ENCODE measurements around the gene NRAP. TPM values are rescaled to one million over a fixed set of nuclear protein-coding genes. Genes with fewer than 3 reads are reported as not detected.

The NRAP gene
- total RNA-seq, 1 donor from 2014 or later: 0.06 TPM

DNA sequence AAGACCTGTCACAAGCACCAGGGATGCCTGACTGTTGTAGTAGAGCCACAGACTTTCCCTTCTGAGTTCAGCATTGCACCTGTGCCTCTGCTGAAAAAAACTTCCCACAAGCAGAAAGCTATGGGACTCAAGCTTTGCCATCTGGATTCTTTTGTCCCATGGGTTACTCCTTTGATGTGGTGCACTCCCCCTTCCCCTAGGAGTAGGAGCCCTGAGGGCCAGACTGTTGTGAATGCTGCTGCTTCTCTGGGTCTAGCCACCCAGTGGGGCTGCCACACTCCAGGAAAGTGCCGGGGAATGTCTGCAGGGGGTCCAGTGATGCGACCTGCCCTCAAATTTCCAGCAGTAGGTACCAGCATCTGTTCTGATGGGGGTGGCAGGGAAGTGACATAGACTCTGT lies 27.5 kb upstream of the NRAP start:
- Histone ChIP-seq H3K36me3 (no peaks in the 10 kb centered on the region), H3K27me3 (no peaks in the 10 kb centered on the region), H3K4me1 (no peaks in the 10 kb centered on the region), H3K27ac (no peak overlapping the region), H3K4me3 (no peak overlapping the region), H3K9me3 (peaks cover 12% of the 10 kb centered on the region)
- ATAC-seq (no peak), DNase-seq (no peak)
- intact Hi-C loops (cut with DNase I): no loop called here
- TF ChIP-seq, protein P1, sequence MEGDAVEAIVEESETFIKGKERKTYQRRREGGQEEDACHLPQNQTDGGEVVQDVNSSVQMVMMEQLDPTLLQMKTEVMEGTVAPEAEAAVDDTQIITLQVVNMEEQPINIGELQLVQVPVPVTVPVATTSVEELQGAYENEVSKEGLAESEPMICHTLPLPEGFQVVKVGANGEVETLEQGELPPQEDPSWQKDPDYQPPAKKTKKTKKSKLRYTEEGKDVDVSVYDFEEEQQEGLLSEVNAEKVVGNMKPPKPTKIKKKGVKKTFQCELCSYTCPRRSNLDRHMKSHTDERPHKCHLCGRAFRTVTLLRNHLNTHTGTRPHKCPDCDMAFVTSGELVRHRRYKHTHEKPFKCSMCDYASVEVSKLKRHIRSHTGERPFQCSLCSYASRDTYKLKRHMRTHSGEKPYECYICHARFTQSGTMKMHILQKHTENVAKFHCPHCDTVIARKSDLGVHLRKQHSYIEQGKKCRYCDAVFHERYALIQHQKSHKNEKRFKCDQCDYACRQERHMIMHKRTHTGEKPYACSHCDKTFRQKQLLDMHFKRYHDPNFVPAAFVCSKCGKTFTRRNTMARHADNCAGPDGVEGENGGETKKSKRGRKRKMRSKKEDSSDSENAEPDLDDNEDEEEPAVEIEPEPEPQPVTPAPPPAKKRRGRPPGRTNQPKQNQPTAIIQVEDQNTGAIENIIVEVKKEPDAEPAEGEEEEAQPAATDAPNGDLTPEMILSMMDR (IDR thresholded peaks at IDR 0.05): no peak

DNA sequence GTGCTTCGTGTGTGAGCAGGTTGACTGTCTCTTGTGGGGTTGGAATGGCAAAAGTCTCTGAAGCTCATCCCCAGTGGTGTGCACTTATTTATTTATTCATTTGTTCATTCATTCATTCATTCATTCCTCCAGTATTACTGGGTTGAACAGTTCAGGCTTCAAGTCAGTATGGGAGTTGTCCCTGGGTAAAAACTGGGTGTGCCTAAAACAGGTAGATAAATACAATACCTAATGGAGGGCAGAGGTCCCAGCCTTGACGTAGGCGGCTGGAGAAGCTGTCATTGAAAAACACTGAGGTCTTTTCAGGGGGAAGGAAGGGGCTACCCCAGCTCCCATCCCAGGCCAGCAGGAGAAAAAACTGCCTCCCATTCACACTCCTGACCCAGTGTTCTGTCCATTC lies 26.9 kb upstream of the NRAP start:
- DNase-seq (no peak), ATAC-seq (no peak)

DNA sequence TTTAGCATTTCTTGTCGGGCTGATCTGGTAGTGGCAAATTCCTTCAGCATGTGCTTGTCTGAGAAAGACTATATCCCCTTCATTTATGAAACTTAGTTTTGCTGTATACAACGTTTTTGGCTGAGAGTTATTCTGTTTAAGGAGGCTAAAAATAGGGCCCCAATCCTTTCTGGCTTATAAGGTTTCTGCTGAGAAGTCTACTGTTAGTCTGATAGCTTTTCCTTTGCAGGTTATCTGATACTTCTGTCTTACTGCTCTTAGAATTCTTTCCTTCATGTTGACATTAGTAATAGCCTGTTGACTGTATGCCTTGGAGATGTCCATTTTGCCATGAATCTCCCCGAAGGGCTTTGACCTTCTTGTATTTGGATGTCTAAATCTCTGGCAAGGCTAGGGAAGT lies 25.7 kb upstream of the NRAP start:
- Histone ChIP-seq H3K4me1 (no peaks in the 10 kb centered on the region), H3K9me3 (peaks cover 13% of the 10 kb centered on the region), H3K27me3 (no peaks in the 10 kb centered on the region), H3K27ac (no peak overlapping the region), H3K4me3 (no peak overlapping the region), H3K36me3 (no peaks in the 10 kb centered on the region)
- no peak for DNase-seq
- no peak for ATAC-seq
- TF ChIP-seq, protein P1 (IDR thresholded peaks at IDR 0.05): no peak
- intact Hi-C loops (cut with DNase I): no loop called here

More for the DNA sequence above, 26.9 kb upstream of the NRAP start:
- TF ChIP-seq, protein P1 (IDR thresholded peaks at IDR 0.05): no peak
- Histone ChIP-seq H3K27ac (no peak overlapping the region), H3K27me3 (no peaks in the 10 kb centered on the region), H3K4me3 (no peak overlapping the region), H3K4me1 (no peaks in the 10 kb centered on the region), H3K36me3 (no peaks in the 10 kb centered on the region), H3K9me3 (peaks cover 13% of the 10 kb centered on the region)
- intact Hi-C loops (cut with DNase I): no loop called here

DNA sequence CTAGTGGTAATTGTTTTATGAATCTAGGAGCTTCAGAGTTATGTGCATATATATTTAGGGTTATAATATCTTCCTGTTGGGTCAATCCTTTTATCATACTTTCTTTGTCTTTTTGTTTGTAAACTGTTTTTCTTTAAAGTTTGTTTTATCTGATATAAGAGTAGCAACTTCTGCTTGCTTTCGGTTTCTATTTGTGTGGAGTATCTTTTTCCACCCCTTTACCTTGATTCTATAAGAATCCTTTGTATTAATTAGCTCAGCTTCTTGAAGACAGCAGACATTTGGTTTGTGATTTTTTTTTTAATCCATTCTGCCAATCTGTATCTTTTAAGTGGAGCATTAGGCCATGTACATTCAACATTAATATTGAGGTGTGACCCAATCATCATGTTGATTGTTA lies 25.2 kb upstream of the NRAP start:
- ATAC-seq (no peak), DNase-seq (no peak)
- H3K36me3 ChIP-seq: no peaks in the 10 kb centered on the region
- H3K27ac ChIP-seq: no peak overlapping the region
- H3K27me3 ChIP-seq: no peaks in the 10 kb centered on the region
- TF ChIP-seq, protein P1 (IDR thresholded peaks at IDR 0.05): no peak
- H3K4me1 ChIP-seq: no peaks in the 10 kb centered on the region
- peaks cover 13% of the 10 kb centered on the region for H3K9me3 ChIP-seq
- H3K4me3 ChIP-seq: no peak overlapping the region
- intact Hi-C loops (cut with DNase I): no loop called here

DNA sequence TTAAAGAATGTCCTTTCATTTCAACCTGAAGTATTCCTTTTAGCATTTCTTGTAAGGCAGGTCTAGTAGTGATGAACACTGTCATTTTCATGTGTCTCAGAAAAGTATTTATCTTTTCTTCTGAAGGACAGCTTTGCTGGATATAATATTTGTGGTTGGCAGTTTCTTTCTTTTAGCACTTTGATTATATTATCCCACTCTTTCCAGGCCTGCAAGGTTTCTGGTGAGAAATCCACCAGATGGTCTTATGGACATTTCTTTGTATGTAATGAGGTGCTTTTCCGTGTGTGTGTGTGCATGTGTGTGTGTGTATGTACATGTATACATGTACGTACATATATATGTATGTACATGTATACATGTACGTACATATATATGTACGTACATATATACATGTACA lies 23.2 kb upstream of the NRAP start:
- DNase-seq: no peak
- Histone ChIP-seq H3K27me3 (no peaks in the 10 kb centered on the region), H3K4me3 (no peak overlapping the region), H3K27ac (no peak overlapping the region), H3K36me3 (no peaks in the 10 kb centered on the region), H3K9me3 (peaks cover 13% of the 10 kb centered on the region), H3K4me1 (peaks cover under 1% of the 10 kb centered on the region)
- TF ChIP-seq, protein P1 (IDR thresholded peaks at IDR 0.05): no peak
- intact Hi-C loops (cut with DNase I): no loop called here
- no peak for ATAC-seq

GRCh38 chr10:113686028-113686427 lies 22.2 kb upstream of the NRAP start:
- no peaks in the 10 kb centered on the region for H3K27me3 ChIP-seq
- no peaks in the 10 kb centered on the region for H3K36me3 ChIP-seq
- ATAC-seq (no peak), DNase-seq (no peak)
- TF ChIP-seq, protein P1 (IDR thresholded peaks at IDR 0.05): no peak
- no peak overlapping the region for H3K4me3 ChIP-seq
- intact Hi-C loops (cut with DNase I): no loop called here
- peaks cover 13% of the 10 kb centered on the region for H3K9me3 ChIP-seq
- no peak overlapping the region for H3K27ac ChIP-seq
- H3K4me1 ChIP-seq: peaks cover 11% of the 10 kb centered on the region

Data from upper lobe of right lung (tissue), 1 donor.